ENCODE data around the gene ARID2. TPM values are rescaled to one million over a fixed set of nuclear protein-coding genes. Genes with fewer than 3 reads are reported as not detected.

The ARID2 gene, protein sequence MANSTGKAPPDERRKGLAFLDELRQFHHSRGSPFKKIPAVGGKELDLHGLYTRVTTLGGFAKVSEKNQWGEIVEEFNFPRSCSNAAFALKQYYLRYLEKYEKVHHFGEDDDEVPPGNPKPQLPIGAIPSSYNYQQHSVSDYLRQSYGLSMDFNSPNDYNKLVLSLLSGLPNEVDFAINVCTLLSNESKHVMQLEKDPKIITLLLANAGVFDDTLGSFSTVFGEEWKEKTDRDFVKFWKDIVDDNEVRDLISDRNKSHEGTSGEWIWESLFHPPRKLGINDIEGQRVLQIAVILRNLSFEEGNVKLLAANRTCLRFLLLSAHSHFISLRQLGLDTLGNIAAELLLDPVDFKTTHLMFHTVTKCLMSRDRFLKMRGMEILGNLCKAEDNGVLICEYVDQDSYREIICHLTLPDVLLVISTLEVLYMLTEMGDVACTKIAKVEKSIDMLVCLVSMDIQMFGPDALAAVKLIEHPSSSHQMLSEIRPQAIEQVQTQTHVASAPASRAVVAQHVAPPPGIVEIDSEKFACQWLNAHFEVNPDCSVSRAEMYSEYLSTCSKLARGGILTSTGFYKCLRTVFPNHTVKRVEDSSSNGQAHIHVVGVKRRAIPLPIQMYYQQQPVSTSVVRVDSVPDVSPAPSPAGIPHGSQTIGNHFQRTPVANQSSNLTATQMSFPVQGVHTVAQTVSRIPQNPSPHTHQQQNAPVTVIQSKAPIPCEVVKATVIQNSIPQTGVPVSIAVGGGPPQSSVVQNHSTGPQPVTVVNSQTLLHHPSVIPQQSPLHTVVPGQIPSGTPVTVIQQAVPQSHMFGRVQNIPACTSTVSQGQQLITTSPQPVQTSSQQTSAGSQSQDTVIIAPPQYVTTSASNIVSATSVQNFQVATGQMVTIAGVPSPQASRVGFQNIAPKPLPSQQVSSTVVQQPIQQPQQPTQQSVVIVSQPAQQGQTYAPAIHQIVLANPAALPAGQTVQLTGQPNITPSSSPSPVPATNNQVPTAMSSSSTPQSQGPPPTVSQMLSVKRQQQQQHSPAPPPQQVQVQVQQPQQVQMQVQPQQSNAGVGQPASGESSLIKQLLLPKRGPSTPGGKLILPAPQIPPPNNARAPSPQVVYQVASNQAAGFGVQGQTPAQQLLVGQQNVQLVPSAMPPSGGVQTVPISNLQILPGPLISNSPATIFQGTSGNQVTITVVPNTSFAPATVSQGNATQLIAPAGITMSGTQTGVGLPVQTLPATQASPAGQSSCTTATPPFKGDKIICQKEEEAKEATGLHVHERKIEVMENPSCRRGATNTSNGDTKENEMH (N-terminal part only)
- total RNA-seq: 29.3 TPM
- 15.6 TPM for polyA plus RNA-seq
- long read RNA-seq, donor 1, partial matches to known transcripts: 5 of 5 reads
- long read RNA-seq, donor 1, other reads (novel, unspliced or antisense): 0 of 5 reads
- long read RNA-seq, donor 2: 0 reads
- long read RNA-seq, donor 3, partial matches to known transcripts: 28 of 28 reads
- long read RNA-seq, donor 3, other reads (novel, unspliced or antisense): 0 of 28 reads
- long read RNA-seq, donor 4, partial matches to known transcripts: 52 of 58 reads
- long read RNA-seq, donor 4, other reads (novel, unspliced or antisense): 6 of 58 reads
- long read RNA-seq, donor 5, partial matches to known transcripts: 11 of 12 reads
- long read RNA-seq, donor 5, other reads (novel, unspliced or antisense): 0 of 12 reads
- long read RNA-seq, donor 6: 0 reads
- long read RNA-seq, donor 7, partial matches to known transcripts: 81 of 81 reads
- long read RNA-seq, donor 7, other reads (novel, unspliced or antisense): 0 of 81 reads
- long read RNA-seq, donor 8: 0 reads
- long read RNA-seq, donor 9, partial matches to known transcripts: 15 of 15 reads
- long read RNA-seq, donor 9, other reads (novel, unspliced or antisense): 0 of 15 reads
- long read RNA-seq, donor 10, partial matches to known transcripts: 15 of 15 reads
- long read RNA-seq, donor 10, other reads (novel, unspliced or antisense): 0 of 15 reads

DNA sequence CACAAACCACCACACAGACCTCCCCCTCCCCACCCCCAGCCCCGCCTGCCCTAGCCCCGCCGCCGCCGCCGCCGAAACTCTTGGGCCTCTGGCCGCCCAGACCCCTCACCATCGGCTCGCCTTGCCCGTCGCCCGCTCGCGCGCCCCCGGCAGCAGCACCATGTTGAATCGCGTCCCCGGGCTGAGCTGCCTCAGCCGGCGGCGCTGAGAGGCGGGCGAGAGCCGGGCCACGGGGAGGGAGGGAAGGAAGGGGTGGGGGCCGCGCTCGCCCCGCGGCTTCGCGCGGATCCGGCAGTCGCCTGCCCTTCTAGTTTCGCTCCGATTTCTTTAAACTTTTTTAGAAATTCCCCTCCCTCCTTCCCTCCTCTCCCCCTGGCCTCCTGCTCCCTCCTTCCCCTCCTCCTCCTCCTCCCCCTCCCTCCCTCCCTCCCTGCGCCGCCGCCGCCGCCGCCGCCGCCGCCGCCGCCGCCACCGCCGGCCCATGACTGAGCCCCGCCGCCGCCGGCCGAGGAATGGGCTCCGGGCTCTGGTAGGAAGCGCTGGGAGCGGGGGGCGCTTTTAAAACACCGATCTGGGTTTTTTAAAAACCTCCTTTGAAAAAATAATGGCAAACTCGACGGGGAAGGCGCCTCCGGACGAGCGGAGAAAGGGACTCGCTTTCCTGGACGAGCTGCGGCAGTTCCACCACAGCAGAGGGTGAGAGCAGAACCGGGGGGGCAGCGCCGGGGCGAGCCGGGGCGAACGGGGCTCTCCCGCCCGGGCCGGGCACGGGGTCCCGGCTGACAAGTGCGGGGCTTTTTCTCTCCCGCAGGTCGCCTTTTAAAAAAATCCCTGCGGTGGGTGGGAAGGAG lies at the start of gene ARID2:
Gene ARID2 (plus strand): TSS at position 474 of the 851 bp plus-strand sequence. CDS start 131 bp downstream, at position 605.
- H3K4me3 ChIP-seq (ENCODE audit: low read length in 2 of 2): peak within 1 kb of the TSS; percentile 82 to 100
- peaks cover 0 to 7% of the 10 kb centered on the region in 2 donors for H3K9me3 ChIP-seq (ENCODE audit: control insufficient read depth in 2 of 2, insufficient read depth in 1 of 2, low read length in 1 of 2)
- H3K4me1 ChIP-seq (ENCODE audit: control insufficient read depth in 2 of 2, insufficient read depth in 2 of 2, low read length in 2 of 2): no peaks in the 10 kb centered on the region
- no peaks in the 10 kb centered on the region for H3K27me3 ChIP-seq (ENCODE audit: control insufficient read depth in 2 of 2, insufficient read depth in 1 of 2, low read length in 1 of 2)
- DNase-seq (ENCODE audit: low read depth in 6 of 9, low spot score in 9 of 9): peak in 8 of 9 donors; percentile 42 to 85 (median 64)
- WGBS: under 1% methylated on average over 88 of the region's 88 CpGs
- H3K36me3 ChIP-seq (ENCODE audit: control insufficient read depth in 2 of 2, insufficient read depth in 2 of 2, low read length in 1 of 2): no peaks in the 10 kb centered on the region
- H3K27ac ChIP-seq (ENCODE audit: low read depth in 1 of 2, low read length in 1 of 2): peak within 1 kb of the TSS; percentile 96 to 100

GRCh38 chr12:45680362-45680761 lies 49.1 kb upstream of the ARID2 start:
- DNase-seq (ENCODE audit: low read depth in 6 of 9, low spot score in 9 of 9): no peak

DNA sequence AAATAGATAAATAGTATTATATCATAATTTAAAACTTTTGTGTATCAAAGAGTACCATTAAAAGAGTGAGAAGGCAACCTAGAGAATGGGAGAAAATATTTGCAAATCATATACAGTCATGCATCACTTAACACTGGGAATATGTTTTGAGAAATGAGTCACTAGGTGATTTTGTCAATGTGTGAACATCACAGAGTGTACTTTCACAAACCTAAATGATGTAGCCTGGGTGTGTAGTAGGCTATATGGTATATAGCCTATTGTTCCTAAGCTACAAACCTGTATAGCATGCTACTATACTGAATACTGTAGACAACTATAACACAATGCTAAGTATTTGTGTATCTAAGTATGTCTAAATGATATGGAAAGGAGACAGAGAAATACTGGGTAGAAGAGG lies 48.0 kb upstream of the ARID2 start:
- Histone ChIP-seq H3K9me3 (ENCODE audit: control insufficient read depth in 2 of 2, insufficient read depth in 1 of 2, low read length in 1 of 2) (no peaks in the 10 kb centered on the region), H3K27me3 (ENCODE audit: control insufficient read depth in 2 of 2, insufficient read depth in 1 of 2, low read length in 1 of 2) (no peaks in the 10 kb centered on the region), H3K36me3 (ENCODE audit: control insufficient read depth in 2 of 2, insufficient read depth in 2 of 2, low read length in 1 of 2) (no peaks in the 10 kb centered on the region), H3K4me3 (ENCODE audit: low read length in 2 of 2) (no peak overlapping the region), H3K27ac (ENCODE audit: low read depth in 1 of 2, low read length in 1 of 2) (no peak overlapping the region), H3K4me1 (ENCODE audit: control insufficient read depth in 2 of 2, insufficient read depth in 2 of 2, low read length in 2 of 2) (peaks cover 0 to 5% of the 10 kb centered on the region in 2 donors)
- no peak for DNase-seq (ENCODE audit: low read depth in 6 of 9, low spot score in 9 of 9)

More at GRCh38 chr12:45680362-45680761, 49.1 kb upstream of the ARID2 start:
- Histone ChIP-seq H3K36me3 (ENCODE audit: control insufficient read depth in 2 of 2, insufficient read depth in 2 of 2, low read length in 1 of 2) (no peaks in the 10 kb centered on the region), H3K27ac (ENCODE audit: low read depth in 1 of 2, low read length in 1 of 2) (no peak overlapping the region), H3K4me3 (ENCODE audit: low read length in 2 of 2) (no peak overlapping the region), H3K27me3 (ENCODE audit: control insufficient read depth in 2 of 2, insufficient read depth in 1 of 2, low read length in 1 of 2) (no peaks in the 10 kb centered on the region), H3K9me3 (ENCODE audit: control insufficient read depth in 2 of 2, insufficient read depth in 1 of 2, low read length in 1 of 2) (no peaks in the 10 kb centered on the region), H3K4me1 (ENCODE audit: control insufficient read depth in 2 of 2, insufficient read depth in 2 of 2, low read length in 2 of 2) (no peaks in the 10 kb centered on the region)

DNA sequence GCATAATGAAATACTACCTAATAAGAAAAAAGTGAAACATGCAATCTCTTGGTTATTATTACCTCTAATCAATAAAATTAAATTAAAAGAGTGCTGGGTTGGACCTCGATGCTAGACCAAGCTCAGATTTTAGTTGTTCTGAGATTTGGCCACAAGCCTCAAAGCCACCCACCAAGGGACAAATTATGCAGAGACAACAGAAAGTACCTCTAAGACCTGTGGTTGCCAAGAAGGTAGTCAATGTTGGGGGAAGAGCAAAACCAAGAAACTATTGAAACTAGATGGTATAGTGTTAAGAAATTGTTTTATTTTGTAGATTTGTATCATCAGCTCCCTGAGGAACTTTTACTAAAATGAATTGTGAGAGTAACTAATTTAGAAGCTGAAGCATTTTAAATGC lies 43.8 kb upstream of the ARID2 start:
- WGBS: 93% methylated on average over 1 of the region's 1 CpG
- H3K27ac ChIP-seq (ENCODE audit: low read depth in 1 of 2, low read length in 1 of 2): no peak overlapping the region

GRCh38 chr12:45687081-45688015 lies 42.2 kb upstream of the ARID2 start:
- H3K27me3 ChIP-seq (ENCODE audit: control insufficient read depth in 2 of 2, insufficient read depth in 1 of 2, low read length in 1 of 2): no peaks in the 10 kb centered on the region

More for the DNA sequence above, 43.8 kb upstream of the ARID2 start:
- H3K27me3 ChIP-seq (ENCODE audit: control insufficient read depth in 2 of 2, insufficient read depth in 1 of 2, low read length in 1 of 2): no peaks in the 10 kb centered on the region
- peaks cover 0 to 8% of the 10 kb centered on the region in 2 donors for H3K4me1 ChIP-seq (ENCODE audit: control insufficient read depth in 2 of 2, insufficient read depth in 2 of 2, low read length in 2 of 2)
- H3K4me3 ChIP-seq (ENCODE audit: low read length in 2 of 2): no peak overlapping the region
- no peaks in the 10 kb centered on the region for H3K9me3 ChIP-seq (ENCODE audit: control insufficient read depth in 2 of 2, insufficient read depth in 1 of 2, low read length in 1 of 2)
- H3K36me3 ChIP-seq (ENCODE audit: control insufficient read depth in 2 of 2, insufficient read depth in 2 of 2, low read length in 1 of 2): no peaks in the 10 kb centered on the region
- DNase-seq (ENCODE audit: low read depth in 6 of 9, low spot score in 9 of 9): no peak

GRCh38 chr12:45688183-45688582 lies 41.3 kb upstream of the ARID2 start:
- Histone ChIP-seq H3K27me3 (ENCODE audit: control insufficient read depth in 2 of 2, insufficient read depth in 1 of 2, low read length in 1 of 2) (no peaks in the 10 kb centered on the region), H3K4me1 (ENCODE audit: control insufficient read depth in 2 of 2, insufficient read depth in 2 of 2, low read length in 2 of 2) (peaks cover 0 to 8% of the 10 kb centered on the region in 2 donors), H3K36me3 (ENCODE audit: control insufficient read depth in 2 of 2, insufficient read depth in 2 of 2, low read length in 1 of 2) (no peaks in the 10 kb centered on the region), H3K27ac (ENCODE audit: low read depth in 1 of 2, low read length in 1 of 2) (no peak overlapping the region), H3K9me3 (ENCODE audit: control insufficient read depth in 2 of 2, insufficient read depth in 1 of 2, low read length in 1 of 2) (no peaks in the 10 kb centered on the region), H3K4me3 (ENCODE audit: low read length in 2 of 2) (no peak overlapping the region)
- DNase-seq (ENCODE audit: low read depth in 6 of 9, low spot score in 9 of 9): no peak

More at GRCh38 chr12:45687081-45688015, 42.2 kb upstream of the ARID2 start:
- Histone ChIP-seq H3K27ac (ENCODE audit: low read depth in 1 of 2, low read length in 1 of 2) (no peak overlapping the region), H3K9me3 (ENCODE audit: control insufficient read depth in 2 of 2, insufficient read depth in 1 of 2, low read length in 1 of 2) (no peaks in the 10 kb centered on the region), H3K4me1 (ENCODE audit: control insufficient read depth in 2 of 2, insufficient read depth in 2 of 2, low read length in 2 of 2) (peaks cover 0 to 8% of the 10 kb centered on the region in 2 donors), H3K4me3 (ENCODE audit: low read length in 2 of 2) (no peak overlapping the region), H3K36me3 (ENCODE audit: control insufficient read depth in 2 of 2, insufficient read depth in 2 of 2, low read length in 1 of 2) (no peaks in the 10 kb centered on the region)
- 100% methylated on average over 1 of the region's 1 CpG for WGBS
- no peak for DNase-seq (ENCODE audit: low read depth in 6 of 9, low spot score in 9 of 9)

DNA sequence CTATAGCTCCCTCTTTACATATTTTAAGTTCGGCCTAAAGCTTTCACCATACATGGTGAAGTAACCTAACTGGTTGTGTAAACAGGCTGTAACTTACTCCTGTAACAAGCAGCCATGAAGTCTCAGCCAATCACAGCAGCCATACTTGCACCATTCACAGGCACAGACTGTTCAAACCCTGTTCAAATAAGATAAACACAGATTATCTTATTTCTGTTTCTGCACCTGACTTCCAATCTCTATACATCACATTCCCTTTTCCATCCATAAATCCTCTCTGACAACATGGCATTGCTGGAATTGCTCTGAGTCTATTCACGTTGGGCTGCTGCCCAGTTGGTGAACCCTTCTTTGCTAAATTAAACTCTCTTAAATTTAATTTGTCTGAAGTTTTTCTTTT lies 34.5 kb upstream of the ARID2 start:
- no peak for DNase-seq (ENCODE audit: low read depth in 6 of 9, low spot score in 9 of 9)
- WGBS: 99% methylated on average over 2 of the region's 2 CpGs
- H3K36me3 ChIP-seq (ENCODE audit: control insufficient read depth in 2 of 2, insufficient read depth in 2 of 2, low read length in 1 of 2): no peaks in the 10 kb centered on the region
- H3K27ac ChIP-seq (ENCODE audit: low read depth in 1 of 2, low read length in 1 of 2): no peak overlapping the region
- no peaks in the 10 kb centered on the region for H3K27me3 ChIP-seq (ENCODE audit: control insufficient read depth in 2 of 2, insufficient read depth in 1 of 2, low read length in 1 of 2)
- H3K4me1 ChIP-seq (ENCODE audit: control insufficient read depth in 2 of 2, insufficient read depth in 2 of 2, low read length in 2 of 2): no peaks in the 10 kb centered on the region
- peaks cover 5 to 16% of the 10 kb centered on the region in 2 donors for H3K9me3 ChIP-seq (ENCODE audit: control insufficient read depth in 2 of 2, insufficient read depth in 1 of 2, low read length in 1 of 2)
- H3K4me3 ChIP-seq (ENCODE audit: low read length in 2 of 2): no peak overlapping the region

Measured in thymus (tissue), 14 donors.